ENCODE results near the gene COPB2.
"Not testable (repeated sequence)": the region's sequence is repeated elsewhere in the genome, so short reads cannot be mapped to it uniquely, and the experiment has no call there.

COPB2 gene

GRCh38 chr3:139389552-139390368 is at the start of gene COPB2:
Gene COPB2, minus strand, starts transcription at chr3:139389647. Its CDS starts 97 bp downstream, at chr3:139389550.
- FAIRE-seq: peak; percentile 98

- FAIRE-seq: no peak
Observed at GRCh38 chr3:139434764-139435307, 45.4 kb upstream of the COPB2 start.

GRCh38 chr3:139434228-139434627 is 44.8 kb upstream of the COPB2 start:
- no peak for FAIRE-seq

DNA sequence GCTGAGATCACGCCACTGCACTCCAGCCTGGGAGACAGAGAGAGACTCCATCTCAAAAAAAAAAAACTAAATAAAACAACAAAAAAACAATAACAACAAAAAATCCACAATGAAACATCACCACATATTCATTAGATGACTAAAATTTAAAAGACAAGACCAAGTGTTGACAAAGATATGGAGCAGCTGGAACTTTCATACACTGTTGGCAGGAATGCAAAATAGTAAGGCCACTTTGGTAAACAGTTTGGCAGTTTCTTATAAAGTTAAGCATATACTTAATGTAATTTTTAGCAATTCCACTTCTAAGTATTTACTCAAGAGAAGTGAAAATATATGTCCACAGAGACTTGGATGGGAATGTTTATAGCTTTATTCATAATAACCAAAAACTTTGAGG is 43.6 kb upstream of the COPB2 start:
- FAIRE-seq: no peak

GRCh38 chr3:139430493-139430892 is 41.0 kb upstream of the COPB2 start:
- FAIRE-seq: no peak

GRCh38 chr3:139427283-139428060 is 38.0 kb upstream of the COPB2 start:
- peak; percentile 94 for FAIRE-seq

- no peak for FAIRE-seq
Observed at GRCh38 chr3:139425745-139426400, 36.4 kb upstream of the COPB2 start.

DNA sequence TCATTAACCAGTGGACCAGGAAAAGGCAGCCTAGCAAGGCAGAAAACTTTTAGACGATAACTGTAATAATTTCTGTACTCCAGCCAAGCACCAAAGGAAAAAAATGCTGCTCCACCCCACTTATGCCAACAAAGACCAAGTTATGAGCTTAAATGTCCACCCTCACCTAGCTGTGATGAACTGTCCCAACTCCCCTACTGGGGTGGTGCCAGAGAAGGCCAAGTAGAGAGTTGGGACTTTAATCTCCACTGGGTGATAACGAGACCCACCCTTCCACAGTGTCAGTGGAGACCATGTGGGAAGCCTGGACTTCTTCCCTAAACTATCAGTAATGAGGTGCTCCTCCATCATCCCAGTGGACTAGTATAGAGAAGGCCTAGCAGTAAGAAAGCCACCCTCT is 33.8 kb upstream of the COPB2 start:
- no peak for FAIRE-seq

DNA sequence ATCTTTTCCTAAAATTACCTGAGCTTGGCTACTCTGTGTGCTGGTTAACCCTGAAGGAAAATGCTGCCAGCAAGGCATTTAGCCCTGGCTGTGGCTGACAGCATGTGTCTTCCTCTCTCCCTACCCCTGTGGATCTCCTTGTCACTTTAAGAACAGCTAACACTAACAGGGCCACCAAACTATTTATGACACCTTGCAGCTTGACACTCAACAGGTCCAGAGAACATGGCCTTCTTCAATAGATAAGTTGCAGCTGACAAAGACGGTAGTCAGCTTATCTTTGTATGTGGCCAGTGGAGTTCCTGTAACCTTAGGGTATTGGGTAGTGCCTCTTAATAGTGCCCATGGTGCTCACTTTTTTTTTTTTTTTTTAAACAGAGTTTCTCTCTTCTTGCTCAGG is 32.0 kb upstream of the COPB2 start:
- FAIRE-seq: no peak

DNA sequence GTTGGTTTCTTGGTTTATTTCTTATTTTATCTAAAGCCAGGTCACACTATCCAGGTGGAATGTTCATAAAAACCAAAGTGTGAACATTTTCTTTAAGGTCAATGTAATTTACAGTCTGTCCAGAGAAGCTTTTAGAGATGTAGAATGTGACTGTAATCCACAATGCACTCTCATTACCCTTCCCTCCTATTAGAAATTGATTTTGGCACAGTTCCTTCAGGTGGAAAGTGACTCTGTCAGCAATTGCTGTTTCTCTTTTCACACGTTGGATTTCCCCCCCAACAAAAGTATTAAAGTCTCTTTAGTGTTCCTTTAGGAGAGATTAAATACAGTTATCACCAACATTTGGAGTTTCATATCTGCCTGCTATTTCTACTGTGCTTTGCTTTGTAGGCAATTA is 31.6 kb upstream of the COPB2 start:
- FAIRE-seq: no peak

GRCh38 chr3:139418144-139418543 is 28.7 kb upstream of the COPB2 start:
- no peak for FAIRE-seq

GRCh38 chr3:139416275-139416674 is 26.8 kb upstream of the COPB2 start:
- no peak for FAIRE-seq

- FAIRE-seq: no peak
Observed at GRCh38 chr3:139414608-139415224, 25.3 kb upstream of the COPB2 start.

DNA sequence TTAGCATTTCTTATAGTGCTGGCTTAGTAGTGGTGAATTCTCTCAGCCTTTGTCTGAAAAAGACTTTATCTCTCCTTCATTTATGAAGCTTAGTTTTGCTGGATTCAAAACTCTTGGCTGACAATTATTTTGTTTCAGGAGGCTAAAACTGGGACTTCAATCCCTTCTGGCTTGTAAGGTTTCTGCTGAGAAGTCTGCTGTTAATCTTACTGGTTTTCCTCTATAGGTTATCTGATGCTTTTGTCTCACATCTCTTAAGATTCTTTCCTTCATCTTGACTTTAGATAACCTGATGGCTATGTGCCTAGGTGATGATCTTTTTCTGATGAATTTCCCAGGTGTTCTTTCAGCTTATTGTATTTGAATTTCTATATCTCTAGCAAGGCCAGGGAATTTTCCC is 23.4 kb upstream of the COPB2 start:
- FAIRE-seq: not testable (repeated sequence)

GRCh38 chr3:139401155-139401554 is 11.7 kb upstream of the COPB2 start:
- not testable (repeated sequence) for FAIRE-seq

DNA sequence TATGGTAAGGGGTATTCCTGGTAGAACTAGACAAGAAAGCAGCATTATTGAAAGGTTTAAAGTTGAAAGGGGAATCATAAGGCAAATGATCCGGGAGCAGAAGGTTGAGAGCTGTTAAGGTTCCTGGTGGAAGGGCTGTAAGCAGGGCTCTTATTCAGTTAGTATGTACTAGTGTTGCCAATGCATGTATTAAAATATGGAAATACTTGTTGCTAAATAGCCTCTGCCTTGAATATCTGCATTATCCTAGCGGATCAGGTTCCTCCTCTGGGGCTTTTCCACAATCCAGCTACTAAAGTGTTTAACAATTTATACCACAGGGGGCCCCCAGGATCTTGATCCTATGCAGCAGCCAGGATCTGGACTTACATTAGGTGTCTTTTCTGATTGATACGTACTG is 7.3 kb upstream of the COPB2 start:
- no peak for FAIRE-seq

DNA sequence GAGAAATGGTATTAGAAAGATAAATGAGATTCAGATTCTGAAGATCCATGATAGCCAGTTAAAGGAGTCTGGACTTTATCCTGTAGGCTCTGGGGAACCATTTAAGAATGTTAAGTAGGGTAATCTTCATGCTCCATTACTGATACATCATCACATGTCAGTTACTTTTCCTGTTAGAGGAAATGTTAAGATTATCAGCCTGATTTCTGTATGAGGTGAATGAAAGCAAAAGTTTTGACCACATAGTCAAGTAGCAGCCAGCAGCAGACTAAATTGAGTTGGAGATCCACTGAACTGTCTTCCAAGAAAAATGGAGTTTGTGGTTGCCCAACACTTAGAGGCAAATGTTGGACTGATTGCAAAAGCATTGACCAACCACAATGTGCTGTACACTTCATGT is 4.7 kb upstream of the COPB2 start:
- FAIRE-seq: no peak

- FAIRE-seq: no peak
Observed at GRCh38 chr3:139388821-139389551, 461 bp downstream of the COPB2 start.

DNA sequence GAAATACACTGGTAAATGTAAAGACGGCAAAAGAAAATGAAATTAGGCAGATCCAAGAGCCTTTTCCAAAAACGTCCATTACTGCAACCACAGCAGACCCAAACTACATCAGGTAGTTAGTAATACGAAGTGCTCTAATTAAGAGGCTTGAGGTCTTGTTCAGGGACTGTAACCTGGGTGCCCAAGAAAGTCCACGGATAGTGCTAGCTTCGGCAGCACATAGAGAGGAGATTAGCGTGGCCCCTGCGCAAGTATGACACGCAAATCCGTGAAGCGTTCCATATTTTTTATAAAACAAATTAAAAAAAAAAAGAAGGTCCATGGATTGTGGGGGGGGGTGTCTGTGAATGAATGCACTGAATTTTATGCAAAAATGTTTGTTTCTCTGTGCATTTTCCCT is 1.4 kb downstream of the COPB2 start:
- FAIRE-seq: no peak

DNA sequence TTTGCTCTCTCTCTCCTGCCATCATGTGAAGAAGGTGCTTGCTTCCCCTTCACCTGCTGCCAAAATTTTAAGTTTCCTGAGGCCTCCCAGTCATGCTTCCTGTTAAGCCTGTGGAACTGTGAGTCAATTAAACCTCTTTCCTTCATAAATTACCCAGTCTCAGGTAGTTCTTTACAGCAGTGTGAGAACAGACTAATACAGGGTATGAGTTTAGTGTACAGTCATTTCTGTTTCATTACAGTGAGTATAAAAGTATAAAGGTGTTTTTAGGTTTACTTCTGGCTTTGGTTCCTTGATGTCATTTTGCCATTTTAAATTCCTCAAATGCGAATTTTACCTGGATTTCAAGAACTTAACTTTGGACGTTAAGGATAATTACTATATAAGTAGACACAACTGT is 7.2 kb downstream of the COPB2 start:
- FAIRE-seq: not testable (repeated sequence)

GRCh38 chr3:139380575-139380974 is 8.9 kb downstream of the COPB2 start:
- no peak for FAIRE-seq

GRCh38 chr3:139378587-139379241 is 10.7 kb downstream of the COPB2 start:
- FAIRE-seq: no peak

Measured in A204.1 (cell line).